ENCODE measurements around the gene GLMN.

- TF ChIP-seq POLR2A (IDR thresholded peaks at IDR 0.05) (no peak), CTCF (IDR thresholded peaks at IDR 0.05) (no peak)
These were observed 87.6 kb downstream of the GLMN start for GRCh38 chr1:92211166-92211565.
